ENCODE data around the gene CLOCK.

CLOCK gene

DNA sequence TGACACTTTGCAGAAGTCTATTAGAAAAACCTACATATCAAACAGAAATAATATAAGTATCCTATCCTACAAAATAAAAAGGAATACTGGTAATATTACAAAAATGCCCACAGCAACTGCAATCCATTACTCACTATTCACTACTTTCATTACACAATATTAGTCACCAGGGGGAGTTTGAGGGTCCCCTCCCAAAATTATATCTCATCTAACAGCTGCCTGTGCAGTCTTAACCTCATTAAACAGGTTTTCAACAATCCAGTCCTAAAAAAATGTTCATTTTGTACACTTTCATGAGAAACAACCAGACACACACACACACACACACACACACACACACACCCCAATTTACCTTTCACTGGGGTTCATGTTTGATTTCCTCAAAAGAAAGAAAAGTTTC, 2.9 kb downstream of the CLOCK start:
- no peak for TF ChIP-seq ZNF777 (tag by site-specific recombination; IDR thresholded peaks at IDR 0.05; ENCODE audit: borderline replicate concordance)
- TF ChIP-seq ZNF184 (tag by site-specific recombination; IDR thresholded peaks at IDR 0.05), result no peak
- peak; percentile 100 for TF ChIP-seq ZNF664 (tag by site-specific recombination; IDR thresholded peaks at IDR 0.05)
- no peak for TF ChIP-seq ZNF133 (tag by site-specific recombination; IDR thresholded peaks at IDR 0.05)
- peak; percentile 71 for TF ChIP-seq PRDM1 (tag by site-specific recombination; IDR thresholded peaks at IDR 0.05)
- 0 out of 2 replicates have a peak, but pooled peaks have one; percentile 42 for TF ChIP-seq ZBTB48 (tag by site-specific recombination; IDR thresholded peaks at IDR 0.05)
- no peak for TF ChIP-seq ZNF175 (tag by site-specific recombination; IDR thresholded peaks at IDR 0.05)
- no peak for TF ChIP-seq ZNF544 (tag by site-specific recombination; IDR thresholded peaks at IDR 0.05)
- Histone ChIP-seq H3K9me3 (ENCODE audit: control insufficient read depth, insufficient read depth, low read depth, low read length) (no peaks in the 10 kb centered on the region), H3K27ac (ENCODE audit: extremely low read depth, low read depth, low read length) (no peak overlapping the region), H3K4me1 (ENCODE audit: control insufficient read depth, insufficient read depth, low read length) (no peaks in the 10 kb centered on the region), H3K4me3 (ENCODE audit: low read depth, low read length) (no peak overlapping the region), H3K36me3 (ENCODE audit: control insufficient read depth in 2 of 2, insufficient read depth in 1 of 2, low read length in 2 of 2) (peaks cover 0 to 3% of the 10 kb centered on the region in 2 experiments; a peak in 1 of 3 replicates)
- ChIA-PET POLR2A (no interaction called here), CTCF (no interaction called here)

DNA sequence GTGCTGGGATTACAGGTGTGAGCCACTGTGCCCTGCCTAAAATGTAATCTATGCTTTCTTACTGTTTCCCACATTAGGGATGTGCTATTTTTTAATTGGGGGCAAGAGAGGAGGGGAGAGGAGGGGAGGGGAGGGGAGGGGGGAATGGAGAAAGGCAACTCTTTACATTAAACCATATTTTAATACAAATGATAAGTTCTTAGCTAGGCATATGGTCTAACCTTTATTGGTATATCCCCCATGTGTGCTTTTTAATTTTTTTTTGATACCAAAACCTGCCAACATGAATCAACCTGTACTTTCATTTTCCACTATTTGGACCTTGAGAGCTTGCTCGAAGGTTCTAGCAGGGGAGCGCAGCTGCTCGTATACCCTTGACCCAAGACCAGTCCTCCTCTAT, 6.4 kb downstream of the CLOCK start:
- POLR2A ChIA-PET, result no interaction called here
- Histone ChIP-seq H3K9me3 (ENCODE audit: control insufficient read depth, insufficient read depth, low read depth, low read length) (no peaks in the 10 kb centered on the region), H3K36me3 (ENCODE audit: control insufficient read depth in 2 of 2, insufficient read depth in 1 of 2, low read length in 2 of 2) (peaks cover 0 to 3% of the 10 kb centered on the region in 2 experiments; a peak in 1 of 3 replicates), H3K4me3 (ENCODE audit: low read depth, low read length) (no peak overlapping the region), H3K27ac (ENCODE audit: extremely low read depth, low read depth, low read length) (no peak overlapping the region), H3K4me1 (ENCODE audit: control insufficient read depth, insufficient read depth, low read length) (no peaks in the 10 kb centered on the region)
- CTCF ChIA-PET, result no interaction called here
- TF ChIP-seq ZNF768 (tag by site-specific recombination; IDR thresholded peaks at IDR 0.05), result no peak
- TF ChIP-seq ZNF292 (tag by site-specific recombination; IDR thresholded peaks at IDR 0.05; ENCODE audit: borderline replicate concordance, low read depth), result no peak
- no peak for TF ChIP-seq ZNF302 (tag by site-specific recombination; IDR thresholded peaks at IDR 0.05; ENCODE audit: low read depth)
- no peak for TF ChIP-seq ZNF248 (tag by site-specific recombination; IDR thresholded peaks at IDR 0.05)
- no peak for TF ChIP-seq SP2 (tag by site-specific recombination; IDR thresholded peaks at IDR 0.05)
- TF ChIP-seq SETDB1 (IDR thresholded peaks at IDR 0.05; ENCODE audit: insufficient read length, low read length), result no peak
- no peak for TF ChIP-seq ZNF394 (tag by site-specific recombination; IDR thresholded peaks at IDR 0.05; ENCODE audit: borderline replicate concordance)
- no peak for TF ChIP-seq ZNF155 (tag by site-specific recombination; IDR thresholded peaks at IDR 0.05)
- TF ChIP-seq ZNF510 (tag by site-specific recombination; IDR thresholded peaks at IDR 0.05; ENCODE audit: insufficient replicate concordance), result no peak
- no peak for TF ChIP-seq ZNF837 (tag by site-specific recombination; IDR thresholded peaks at IDR 0.05)
- TF ChIP-seq, protein P1, sequence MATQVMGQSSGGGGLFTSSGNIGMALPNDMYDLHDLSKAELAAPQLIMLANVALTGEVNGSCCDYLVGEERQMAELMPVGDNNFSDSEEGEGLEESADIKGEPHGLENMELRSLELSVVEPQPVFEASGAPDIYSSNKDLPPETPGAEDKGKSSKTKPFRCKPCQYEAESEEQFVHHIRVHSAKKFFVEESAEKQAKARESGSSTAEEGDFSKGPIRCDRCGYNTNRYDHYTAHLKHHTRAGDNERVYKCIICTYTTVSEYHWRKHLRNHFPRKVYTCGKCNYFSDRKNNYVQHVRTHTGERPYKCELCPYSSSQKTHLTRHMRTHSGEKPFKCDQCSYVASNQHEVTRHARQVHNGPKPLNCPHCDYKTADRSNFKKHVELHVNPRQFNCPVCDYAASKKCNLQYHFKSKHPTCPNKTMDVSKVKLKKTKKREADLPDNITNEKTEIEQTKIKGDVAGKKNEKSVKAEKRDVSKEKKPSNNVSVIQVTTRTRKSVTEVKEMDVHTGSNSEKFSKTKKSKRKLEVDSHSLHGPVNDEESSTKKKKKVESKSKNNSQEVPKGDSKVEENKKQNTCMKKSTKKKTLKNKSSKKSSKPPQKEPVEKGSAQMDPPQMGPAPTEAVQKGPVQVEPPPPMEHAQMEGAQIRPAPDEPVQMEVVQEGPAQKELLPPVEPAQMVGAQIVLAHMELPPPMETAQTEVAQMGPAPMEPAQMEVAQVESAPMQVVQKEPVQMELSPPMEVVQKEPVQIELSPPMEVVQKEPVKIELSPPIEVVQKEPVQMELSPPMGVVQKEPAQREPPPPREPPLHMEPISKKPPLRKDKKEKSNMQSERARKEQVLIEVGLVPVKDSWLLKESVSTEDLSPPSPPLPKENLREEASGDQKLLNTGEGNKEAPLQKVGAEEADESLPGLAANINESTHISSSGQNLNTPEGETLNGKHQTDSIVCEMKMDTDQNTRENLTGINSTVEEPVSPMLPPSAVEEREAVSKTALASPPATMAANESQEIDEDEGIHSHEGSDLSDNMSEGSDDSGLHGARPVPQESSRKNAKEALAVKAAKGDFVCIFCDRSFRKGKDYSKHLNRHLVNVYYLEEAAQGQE (tag by site-specific recombination; IDR thresholded peaks at IDR 0.05), result no peak
- TF ChIP-seq ZBTB20 (tag by site-specific recombination; IDR thresholded peaks at IDR 0.05), result no peak
- no peak for TF ChIP-seq ZNF600 (tag by site-specific recombination; IDR thresholded peaks at IDR 0.05)
- TF ChIP-seq REPIN1 (tag by site-specific recombination; IDR thresholded peaks at IDR 0.05; ENCODE audit: low read depth), result no peak
- TF ChIP-seq ZNF48 (tag by site-specific recombination; IDR thresholded peaks at IDR 0.05), result no peak
- TF ChIP-seq, protein P2, sequence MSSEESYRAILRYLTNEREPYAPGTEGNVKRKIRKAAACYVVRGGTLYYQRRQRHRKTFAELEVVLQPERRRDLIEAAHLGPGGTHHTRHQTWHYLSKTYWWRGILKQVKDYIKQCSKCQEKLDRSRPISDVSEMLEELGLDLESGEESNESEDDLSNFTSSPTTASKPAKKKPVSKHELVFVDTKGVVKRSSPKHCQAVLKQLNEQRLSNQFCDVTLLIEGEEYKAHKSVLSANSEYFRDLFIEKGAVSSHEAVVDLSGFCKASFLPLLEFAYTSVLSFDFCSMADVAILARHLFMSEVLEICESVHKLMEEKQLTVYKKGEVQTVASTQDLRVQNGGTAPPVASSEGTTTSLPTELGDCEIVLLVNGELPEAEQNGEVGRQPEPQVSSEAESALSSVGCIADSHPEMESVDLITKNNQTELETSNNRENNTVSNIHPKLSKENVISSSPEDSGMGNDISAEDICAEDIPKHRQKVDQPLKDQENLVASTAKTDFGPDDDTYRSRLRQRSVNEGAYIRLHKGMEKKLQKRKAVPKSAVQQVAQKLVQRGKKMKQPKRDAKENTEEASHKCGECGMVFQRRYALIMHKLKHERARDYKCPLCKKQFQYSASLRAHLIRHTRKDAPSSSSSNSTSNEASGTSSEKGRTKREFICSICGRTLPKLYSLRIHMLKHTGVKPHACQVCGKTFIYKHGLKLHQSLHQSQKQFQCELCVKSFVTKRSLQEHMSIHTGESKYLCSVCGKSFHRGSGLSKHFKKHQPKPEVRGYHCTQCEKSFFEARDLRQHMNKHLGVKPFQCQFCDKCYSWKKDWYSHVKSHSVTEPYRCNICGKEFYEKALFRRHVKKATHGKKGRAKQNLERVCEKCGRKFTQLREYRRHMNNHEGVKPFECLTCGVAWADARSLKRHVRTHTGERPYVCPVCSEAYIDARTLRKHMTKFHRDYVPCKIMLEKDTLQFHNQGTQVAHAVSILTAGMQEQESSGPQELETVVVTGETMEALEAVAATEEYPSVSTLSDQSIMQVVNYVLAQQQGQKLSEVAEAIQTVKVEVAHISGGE (tag by site-specific recombination; conservative IDR thresholded peaks at IDR 0.05; ENCODE audit: low read depth), result no peak
- no peak for TF ChIP-seq ZNF530 (tag by site-specific recombination; IDR thresholded peaks at IDR 0.05; ENCODE audit: low read depth)

Measured in HEK293 (cell line).